Stomach (tissue), 9 donors: ENCODE data around the gene RIPOR1. TPM values are rescaled to one million over a fixed set of nuclear protein-coding genes. Genes with fewer than 3 reads are reported as not detected.
A peak's percentile ranks its signal among the peaks of the same experiment; 100 is the strongest.

Experiments used
- DNase-seq, 2 donors: peaks; one replicate each; pipeline versions ENCODE4 v3.0.0 to v3.0.0-alpha.2; 2013 to 2019
- H3K27ac ChIP-seq, 5 donors: fragments of 200-600 bp in 4 of 5; sonication (generic) in 4 of 5; one replicate each; pipeline ENCODE4 v1.5.1; 2013 to 2019; ENCODE audit warnings: mild to moderate bottlenecking in 1 of 5, moderate library complexity in 1 of 5
- H3K27me3 ChIP-seq, 3 donors: fragments of 200-600 bp; sonication (generic); one replicate each; pipeline ENCODE4 v1.5.1; 2017 to 2019; ENCODE audit warnings: mixed run types in 1 of 3
- H3K36me3 ChIP-seq, 4 donors: fragments of 200-600 bp; sonication (generic); 1 replicate in 3 of 4; 2 replicates in 1 of 4; pipeline ENCODE4 v1.5.1; 2016 to 2019
- H3K4me1 ChIP-seq, 4 donors: fragments of 200-600 bp; sonication (generic); one replicate each; pipeline ENCODE4 v1.5.1; 2016 to 2019
- H3K4me3 ChIP-seq, 4 donors: fragments of 200-600 bp; sonication (generic) in 3 of 4; one replicate each; pipeline ENCODE4 v1.5.1; 2016 to 2019; ENCODE audit warnings: mild to moderate bottlenecking in 1 of 4
- H3K9me3 ChIP-seq, 4 donors: fragments of 200-600 bp; sonication (generic); one replicate each; pipeline ENCODE4 v1.5.1; 2016 to 2019
- CTCF ChIP-seq, 7 experiments: fragments of 450-650 bp in 4 of 7; fragments of 200-600 bp in 3 of 7; sonication (generic) in 3 of 7; IDR thresholded peaks; one replicate each; pipeline ENCODE4 v1.5.1; 2016 to 2019; ENCODE audit warnings: antibody characterized with exemption in 7 of 7, control low read depth in 2 of 7, mild to moderate bottlenecking in 1 of 7
- EP300 ChIP-seq: sonication (generic); formaldehyde crosslinking; IDR thresholded peaks from one replicate; pipeline ENCODE4 v1.6.1; 2017; ENCODE audit warnings: antibody characterized with exemption
- POLR2A ChIP-seq, 4 donors: fragments of 450-650 bp; IDR thresholded peaks; one replicate each; pipeline ENCODE4 v1.6.1; 2016; ENCODE audit warnings: antibody characterized with exemption in 4 of 4, control low read depth in 2 of 4, mild to moderate bottlenecking in 1 of 4, moderate library complexity in 1 of 4
- POLR2AphosphoS5 ChIP-seq, 3 donors: sonication (generic); formaldehyde crosslinking; IDR thresholded peaks; one replicate each; pipeline ENCODE4 v1.6.1; 2016; ENCODE audit warnings: antibody characterized with exemption in 3 of 3
- WGBS, 5 donors: extraction: QIAGEN DNeasy Blood & Tissue Kit in 3 of 5; methylation state at CpG; one replicate each; pipeline versions ENCODE4 v1.1.5 to v1.1.7; 2013 to 2018; 5-methylcytosine and 5-hydroxymethylcytosine counted together
- intact Hi-C: fragments of 100-400 bp; cut with DNase I; formaldehyde crosslinking; loops from one replicate; pipeline ENCODE4 v1.15.1; 2023; ENCODE audit warnings: low total_unique reads
- polyA plus RNA-seq, 3 donors: library from polyadenylated mRNA; stranded (reverse); fragments of 200-250 nt; gene quantifications; one replicate each; pipeline ENCODE4 v1.2.3, GENCODE V29; 2013
- total RNA-seq, 5 donors: library from RNA; depleted of rRNA; stranded (reverse); fragments of >200 nt; gene quantifications; one replicate each; pipeline versions ENCODE4 v1.1.0 to v1.2.3, GENCODE V29; 2014 to 2016
- donor health status: healthy with polysubstance abuse.
- donor health status: Bipolar disorder and iron deficiency.
- donor health status: healthy.

The RIPOR1 gene
- total and polyA plus RNA-seq, 8 donors = 17.2 to 159 (median 27.4) TPM

- TF ChIP-seq POLR2AphosphoS5 (IDR thresholded peaks at IDR 0.05) (peak in 2 of 3 donors; percentile 19 to 78), CTCF (IDR thresholded peaks at IDR 0.05) (peak in 5 of 7 experiments; percentile 89 to 98 (median 96)), EP300 (no peak), POLR2A (IDR thresholded peaks at IDR 0.05) (no peak)
- peak; percentile 88 to 90 for DNase-seq
- Histone ChIP-seq H3K4me1 (peaks cover 15 to 48% (median 28%) of the 10 kb centered on the region in 4 donors), H3K9me3 (no peaks in the 10 kb centered on the region), H3K36me3 (peaks cover 39 to 70% (median 55%) of the 10 kb centered on the region in 4 donors), H3K27ac (peak overlapping the region; percentile 0 to 67 (median 54)), H3K27me3 (no peaks in the 10 kb centered on the region), H3K4me3 (peak overlapping the region in 1 of 4 donors; percentile 4)
- WGBS, 5 donors = 3 to 18% (median 7%) methylated on average over 4 to 7 of the region's 7 CpGs
- intact Hi-C loops = loop anchor here (5.0 kb wide), 1 partner anchor 95 kb away; no protein-coding TSS in a partner anchor
These were observed 18.3 kb downstream of the RIPOR1 start for GRCh38 chr16:67546761-67547422.

GRCh38 chr16:67547423-67548264, 19.0 kb downstream of the RIPOR1 start:
- peaks cover 33 to 62% (median 47%) of the 10 kb centered on the region in 4 donors for H3K36me3 ChIP-seq
- peak overlapping the region in 1 of 4 donors; percentile 4 for H3K4me3 ChIP-seq
- peaks cover 15 to 45% (median 30%) of the 10 kb centered on the region in 4 donors for H3K4me1 ChIP-seq
- H3K27ac ChIP-seq = peak overlapping the region in 4 of 5 donors; percentile 4 to 67 (median 60)
- WGBS, 5 donors = 55 to 71% (median 58%) methylated on average over 11 to 16 of the region's 16 CpGs
- DNase-seq = peak in 1 of 2 donors; percentile 65
- intact Hi-C loops = loop anchor here (5.0 kb wide), 1 partner anchor 95 kb away; no protein-coding TSS in a partner anchor
- H3K27me3 ChIP-seq = no peaks in the 10 kb centered on the region
- TF ChIP-seq CTCF (IDR thresholded peaks at IDR 0.05) (no peak), POLR2AphosphoS5 (IDR thresholded peaks at IDR 0.05) (no peak), POLR2A (IDR thresholded peaks at IDR 0.05) (no peak), EP300 (no peak)
- no peaks in the 10 kb centered on the region for H3K9me3 ChIP-seq

GRCh38 chr16:67548265-67549126, 19.9 kb downstream of the RIPOR1 start:
- peaks cover 15 to 44% (median 32%) of the 10 kb centered on the region in 4 donors for H3K4me1 ChIP-seq

More at GRCh38 chr16:67548265-67549126, 19.9 kb downstream of the RIPOR1 start:
- 77 to 93% (median 90%) methylated on average over 4 of the region's 4 CpGs for WGBS, 5 donors
- H3K27ac ChIP-seq = peak overlapping the region in 3 of 5 donors; percentile 54 to 67 (median 66)
- intact Hi-C loops = loop anchor here (5.0 kb wide), 1 partner anchor 94 kb away; no protein-coding TSS in a partner anchor
- no peak for TF ChIP-seq EP300
- no peak for TF ChIP-seq CTCF (IDR thresholded peaks at IDR 0.05)
- no peak for TF ChIP-seq POLR2AphosphoS5 (IDR thresholded peaks at IDR 0.05)
- no peak for TF ChIP-seq POLR2A (IDR thresholded peaks at IDR 0.05)
- no peak overlapping the region for H3K4me3 ChIP-seq
- peak in 1 of 2 donors; percentile 34 for DNase-seq
- H3K36me3 ChIP-seq = peaks cover 24 to 54% (median 38%) of the 10 kb centered on the region in 4 donors
- H3K9me3 ChIP-seq = no peaks in the 10 kb centered on the region
- no peaks in the 10 kb centered on the region for H3K27me3 ChIP-seq
